H1 (cell line): ENCODE results near the gene ZKSCAN1. TPM values are rescaled to one million over a fixed set of nuclear protein-coding genes. Genes with fewer than 3 reads are reported as not detected.

Experiments used
- CTCF ChIA-PET: fragments of 300-600 bp; sonication (Branson Sonifier 250); formaldehyde crosslinking; loops from one replicate; lab custom pipeline; 2021; ENCODE audit not compliant: partially characterized antibody; lab: Charles Lee
- POLR2A ChIA-PET: fragments of 300-600 bp; sonication (Branson Sonifier 250); formaldehyde crosslinking; loops from one replicate; lab custom pipeline; 2021; ENCODE audit warnings: inconsistent platforms; ENCODE audit not compliant: partially characterized antibody; lab: Charles Lee
- DNase-seq, 2 experiments: peaks; one replicate each; pipeline versions ENCODE4 v3.0.0 to v3.0.0-alpha.2; 2010 to 2022; ENCODE audit warnings: low spot score in 2 of 2, low read depth in 1 of 2, mixed read lengths in 1 of 2
- FAIRE-seq: peaks from 2 replicates; lab custom pipeline; 2011; peaks lifted over from hg19 to GRCh38; lab: Jason Lieb, UNC
- H2AFZ ChIP-seq: 2 replicates; pipeline ENCODE4 v1.8.1; 2012; ENCODE audit warnings: low read length, inconsistent platforms
- H2AK5ac ChIP-seq: 2 replicates; pipeline ENCODE4 v1.6.1; 2013; ENCODE audit warnings: low read depth, low read length
- H2BK120ac ChIP-seq: replicated peaks from 2 replicates; pipeline ENCODE3; 2013; ENCODE audit warnings: low read depth, low read length, inconsistent platforms
- H2BK12ac ChIP-seq: 2 replicates; pipeline ENCODE4 v1.6.1; 2013; ENCODE audit warnings: low read depth, low read length
- H2BK15ac ChIP-seq: 2 replicates; pipeline ENCODE4 v1.6.1; 2013; ENCODE audit warnings: low read length
- H2BK20ac ChIP-seq: 2 replicates; pipeline ENCODE4 v1.6.1; 2013; ENCODE audit warnings: low read length
- H2BK5ac ChIP-seq: 2 replicates; pipeline ENCODE4 v1.6.1; 2013; ENCODE audit warnings: low read depth, low read length
- H3K14ac ChIP-seq: 2 replicates; pipeline ENCODE4 v1.6.1; 2013; ENCODE audit warnings: inconsistent platforms; ENCODE audit not compliant: insufficient read length
- H3K18ac ChIP-seq: 2 replicates; pipeline ENCODE4 v1.6.1; 2013; ENCODE audit warnings: low read length; ENCODE audit errors: extremely low read depth
- H3K23ac ChIP-seq: 2 replicates; pipeline ENCODE4 v1.6.1; 2013; ENCODE audit warnings: inconsistent platforms; ENCODE audit not compliant: insufficient read length
- H3K23me2 ChIP-seq: 2 replicates; pipeline ENCODE4 v1.6.1; 2013; ENCODE audit warnings: low read depth, low read length
- H3K27ac ChIP-seq: 2 replicates; pipeline ENCODE4 v1.6.1; 2011; ENCODE audit warnings: low read depth, low read length, inconsistent platforms
- H3K27me3 ChIP-seq, 4 experiments: replicated peaks in 1 of 4; 1 replicate in 1 of 4; 2 replicates in 3 of 4; pipeline versions ENCODE4 v1.6.1 to v1.8.1; 2011 to 2013; ENCODE audit warnings: low read length in 3 of 4, mild to moderate bottlenecking in 3 of 4, inconsistent platforms in 2 of 4, mixed read lengths in 2 of 4, moderate library complexity in 1 of 4; ENCODE audit not compliant: control insufficient read depth in 3 of 4, insufficient read depth in 3 of 4; ENCODE audit errors: extremely low read depth in 1 of 4
- H3K36me3 ChIP-seq, 4 experiments: 2 replicates each; pipeline versions ENCODE4 v1.6.1 to v1.8.1; 2011 to 2013; ENCODE audit warnings: mild to moderate bottlenecking in 4 of 4, low read length in 3 of 4, moderate library complexity in 2 of 4, control low read depth in 1 of 4, inconsistent platforms in 1 of 4; ENCODE audit not compliant: insufficient read depth in 4 of 4, control insufficient read depth in 2 of 4
- H3K4ac ChIP-seq: replicated peaks from 2 replicates; pipeline ENCODE3; 2013; ENCODE audit warnings: low read length, low read depth, mixed read lengths, inconsistent platforms; ENCODE audit not compliant: insufficient read length
- H3K4me1 ChIP-seq, 4 experiments: replicated peaks in 1 of 4; 1 replicate in 1 of 4; 2 replicates in 3 of 4; pipeline versions ENCODE4 v1.6.1 to v1.8.1; 2011 to 2013; ENCODE audit warnings: low read length in 3 of 4, inconsistent platforms in 2 of 4, mixed read lengths in 1 of 4; ENCODE audit not compliant: insufficient read depth in 4 of 4, control insufficient read depth in 3 of 4
- H3K4me2 ChIP-seq, 2 experiments: 2 replicates each; pipeline versions ENCODE4 v1.6.1 to v1.8.1; 2011 to 2013; ENCODE audit warnings: low read depth in 2 of 2, low read length in 2 of 2, control low read depth in 1 of 2, inconsistent platforms in 1 of 2, mild to moderate bottlenecking in 1 of 2; ENCODE audit not compliant: insufficient read depth in 1 of 2
- H3K4me3 ChIP-seq, 4 experiments: fragments of 200-600, 300-600 bp in 1 of 4; sonication (generic), shearing (Covaris generic), sonication (Bioruptor Twin) in 1 of 4; 2 replicates each; pipeline versions ENCODE4 v1.5.1 to v1.8.1; 2011 to 2016; ENCODE audit warnings: low read length in 4 of 4, low read depth in 3 of 4, control low read depth in 2 of 4, inconsistent platforms in 2 of 4, mild to moderate bottlenecking in 2 of 4, mixed read lengths in 1 of 4, moderate library complexity in 1 of 4; ENCODE audit not compliant: insufficient read depth in 2 of 4; ENCODE audit errors: extremely low read depth in 1 of 4
- H3K56ac ChIP-seq: replicated peaks from 2 replicates; pipeline ENCODE3; 2013; ENCODE audit warnings: low read depth, mild to moderate bottlenecking, mixed read lengths, low read length, inconsistent platforms; ENCODE audit not compliant: insufficient read length
- H3K79me1 ChIP-seq: 2 replicates; pipeline ENCODE4 v1.6.1; 2013; ENCODE audit warnings: low read depth, low read length, control low read depth
- H3K79me2 ChIP-seq, 2 experiments: 2 replicates each; pipeline versions ENCODE4 v1.6.1 to v1.8.1; 2012 to 2013; ENCODE audit warnings: low read length in 2 of 2, mild to moderate bottlenecking in 2 of 2, inconsistent platforms in 1 of 2; ENCODE audit not compliant: insufficient read depth in 2 of 2, control insufficient read depth in 1 of 2
- H3K9ac ChIP-seq, 4 experiments: replicated peaks in 1 of 4; 1 replicate in 1 of 4; 2 replicates in 3 of 4; pipeline versions ENCODE4 v1.6.1 to v1.8.1; 2011 to 2013; ENCODE audit warnings: low read depth in 3 of 4, low read length in 3 of 4, control low read depth in 2 of 4, mild to moderate bottlenecking in 2 of 4, moderate library complexity in 2 of 4, inconsistent platforms in 1 of 4; ENCODE audit errors: extremely low read depth in 1 of 4
- H3K9me3 ChIP-seq, 2 experiments: 2 replicates each; pipeline versions ENCODE4 v1.6.1 to v1.8.1; 2012 to 2013; ENCODE audit warnings: mild to moderate bottlenecking in 2 of 2, moderate library complexity in 2 of 2, control low read depth in 1 of 2, inconsistent platforms in 1 of 2, low read depth in 1 of 2, low read length in 1 of 2, mixed read lengths in 1 of 2; ENCODE audit not compliant: insufficient read depth in 2 of 2
- H4K20me1 ChIP-seq, 2 experiments: replicated peaks in 1 of 2; 2 replicates each; pipeline versions ENCODE3 to v1.8.1; 2011 to 2013; ENCODE audit warnings: inconsistent platforms in 2 of 2, low read length in 2 of 2, mild to moderate bottlenecking in 1 of 2; ENCODE audit not compliant: insufficient read depth in 2 of 2, control insufficient read depth in 1 of 2
- H4K5ac ChIP-seq: 2 replicates; pipeline ENCODE4 v1.6.1; 2013; ENCODE audit warnings: low read length, low read depth, mixed read lengths, inconsistent platforms; ENCODE audit not compliant: insufficient read length
- H4K8ac ChIP-seq: 2 replicates; pipeline ENCODE4 v1.8.0; 2013; ENCODE audit warnings: mild to moderate bottlenecking, moderate library complexity, low read length, inconsistent platforms; ENCODE audit not compliant: insufficient read depth; ENCODE audit errors: extremely low read depth
- H4K91ac ChIP-seq: replicated peaks from 2 replicates; pipeline ENCODE3; 2013; ENCODE audit warnings: low read length, mixed read lengths, inconsistent platforms; ENCODE audit not compliant: insufficient read length
- WGBS, 2 experiments: shearing (Covaris generic) in 1 of 2; methylation state at CpG; one replicate each; pipeline versions ENCODE4 v1.1.6 to v1.1.7; 2013 to 2015; ENCODE audit warnings: low lambda C conversion rate in 2 of 2, mixed read lengths in 2 of 2, inconsistent platforms in 1 of 2, low coverage in 1 of 2, missing lambda C conversion rate in 1 of 2; ENCODE audit not compliant: insufficient replicate concordance in 2 of 2, insufficient coverage in 1 of 2, insufficient read length in 1 of 2; ENCODE audit errors: extremely low coverage in 1 of 2, missing lambda C conversion rate in 1 of 2; 5-methylcytosine and 5-hydroxymethylcytosine counted together
- polyA plus RNA-seq, 7 experiments: library from polyadenylated mRNA; depleted of rRNA in 3 of 7; stranded (reverse) in 5 of 7; unstranded in 2 of 7; fragments of >200 nt in 5 of 7; fragments of 200-250 nt in 2 of 7; gene quantifications; 1 replicate in 5 of 7; 2 replicates in 1 of 7; 4 replicates in 1 of 7; pipeline versions ENCODE4 v1.2.1 to v1.2.3, GENCODE V29; 2011 to 2013; ENCODE audit warnings: missing spikeins in 2 of 7, mixed read lengths in 2 of 7
- total RNA-seq: library from RNA; stranded (reverse); fragmentation: NEBNext Ultra II Directional; extraction: Animal tissue kit (Norgen Biotek cat#: 25700); gene quantifications from 2 replicates; pipeline ENCODE4 v1.2.1, GENCODE V29; 2021

ZKSCAN1 gene
- total and polyA plus RNA-seq, 2 of the 8 experiments (the other 6 are each of a cell fraction or from before 2014, with no cell fraction given), result 8.2 to 40.6 TPM

DNA sequence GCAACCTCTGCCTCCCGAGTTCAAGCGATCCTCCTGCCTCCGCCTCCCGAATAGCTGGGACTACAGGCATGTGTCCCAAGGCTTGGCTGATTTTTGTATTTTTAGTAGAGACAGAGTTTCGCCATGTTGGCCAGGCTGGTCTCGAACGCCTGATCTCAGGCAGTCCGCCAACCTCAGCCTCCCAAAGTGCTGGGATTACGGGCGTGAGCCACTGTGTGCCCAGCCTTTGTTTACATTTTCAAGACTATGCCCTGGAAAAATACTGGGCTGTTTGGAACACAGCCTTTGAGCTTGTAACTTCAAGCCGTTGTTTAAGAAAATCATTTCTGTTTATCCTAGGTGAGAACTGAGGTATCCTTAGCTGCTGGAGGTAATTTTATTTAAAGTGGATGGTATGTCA is 1.9 kb downstream of the ZKSCAN1 start:
- H2BK12ac ChIP-seq, result no peak overlapping the region
- H3K4me1 ChIP-seq, result peaks cover 0 to 4% (median 1%) of the 10 kb centered on the region in 4 experiments; a peak in 3 of 7 replicates
- CTCF ChIA-PET, result interaction anchor here (1.1 to 9.7 kb wide), 8 partner anchors 9 to 104 kb away, joined by 3 to 99 read pairs (median 3); no protein-coding TSS in a partner anchor
- no peak overlapping the region for H2BK120ac ChIP-seq
- no peak for FAIRE-seq
- H3K23ac ChIP-seq, result no peak overlapping the region
- H3K4ac ChIP-seq, result no peak overlapping the region
- H3K36me3 ChIP-seq, result peaks cover 0 to 10% (median 0%) of the 10 kb centered on the region in 4 experiments; a peak in 2 of 8 replicates
- H4K8ac ChIP-seq, result no peak overlapping the region
- H2AFZ ChIP-seq, result no peak overlapping the region
- no peak overlapping the region for H3K18ac ChIP-seq
- H2AK5ac ChIP-seq, result no peak overlapping the region
- H3K23me2 ChIP-seq, result peaks cover 9% of the 10 kb centered on the region
- H4K91ac ChIP-seq, result no peak overlapping the region
- H4K5ac ChIP-seq, result no peak overlapping the region
- H3K9ac ChIP-seq, result no peak overlapping the region
- DNase-seq, result no peak
- POLR2A ChIA-PET, result interaction anchor here (1.1 to 7.4 kb wide), 10 partner anchors 11 to 83 kb away, joined by 3 to 47 read pairs (median 4); partner anchors contain the start of gene ZSCAN21
- H3K4me3 ChIP-seq, result no peak overlapping the region
- H3K4me2 ChIP-seq, result no peak overlapping the region; a peak in 2 of 4 replicates
- H2BK20ac ChIP-seq, result no peak overlapping the region
- no peaks in the 10 kb centered on the region for H3K9me3 ChIP-seq
- H2BK5ac ChIP-seq, result no peak overlapping the region
- peaks cover 20 to 59% of the 10 kb centered on the region in 2 experiments for H3K79me2 ChIP-seq
- no peak overlapping the region for H3K14ac ChIP-seq
- whole genome bisulfite sequencing, 2 experiments, result 96% methylated on average over 11 of the region's 11 CpGs; no CpG with 5 or more reads in 1 of the 2 experiments
- peaks cover 4 to 8% of the 10 kb centered on the region in 2 experiments for H4K20me1 ChIP-seq
- H3K27ac ChIP-seq, result no peak overlapping the region
- H3K27me3 ChIP-seq, result no peaks in the 10 kb centered on the region
- no peak overlapping the region for H3K56ac ChIP-seq
- H2BK15ac ChIP-seq, result no peak overlapping the region
- peaks cover 10% of the 10 kb centered on the region for H3K79me1 ChIP-seq
